NCI-H1417 (cell line): Measurements from ENCODE around the gene FOXE1.

Experiments
- DNase-seq, 3 experiments: peaks; one replicate each; lab custom pipeline; 2025; lab: John Stamatoyannopoulos, UW

Gene FOXE1

DNA sequence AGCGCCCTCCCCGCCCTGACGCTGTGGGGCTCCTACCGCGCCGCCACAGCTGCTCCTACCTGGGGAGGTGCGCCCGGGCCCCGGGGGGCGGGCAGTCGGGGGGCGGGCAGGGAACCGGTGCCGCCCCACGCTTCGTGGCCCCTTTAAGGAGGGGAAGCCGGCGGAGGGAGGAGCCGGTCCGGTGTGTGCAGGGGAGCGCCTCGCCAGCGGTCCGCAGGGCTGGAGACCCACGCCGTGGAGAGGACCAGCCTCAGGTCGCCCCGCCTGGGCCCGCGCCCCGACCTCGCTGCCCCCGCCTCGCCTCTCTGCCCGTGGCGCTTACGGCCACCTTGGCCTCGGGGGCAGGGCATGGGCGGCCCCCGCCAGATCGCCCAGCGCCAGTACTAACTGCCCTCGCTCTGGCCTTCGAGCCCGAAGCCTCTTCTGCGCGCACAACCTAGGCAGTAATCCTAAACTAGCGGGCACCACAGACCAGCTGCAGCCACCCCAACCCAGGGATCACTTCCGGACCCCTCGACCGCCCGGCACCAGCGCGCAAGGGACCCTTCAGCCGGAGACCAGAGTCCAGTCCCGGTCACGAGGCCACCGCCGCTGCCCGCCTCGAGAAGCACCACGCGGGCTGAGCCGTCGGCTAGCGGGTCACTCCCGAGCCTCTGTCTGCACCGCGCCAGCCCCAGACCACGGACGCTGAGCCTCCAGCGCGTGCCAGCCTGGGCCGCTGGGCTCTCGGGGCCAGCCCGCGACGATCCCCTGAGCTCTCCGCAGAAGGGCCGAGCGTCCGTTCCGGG is at the start of gene FOXE1:
Gene FOXE1 (plus strand): TSS at position 171 of the 788 bp plus-strand sequence. CDS start 689 bp downstream, outside the sequence.
- DNase-seq, result no peak

DNA sequence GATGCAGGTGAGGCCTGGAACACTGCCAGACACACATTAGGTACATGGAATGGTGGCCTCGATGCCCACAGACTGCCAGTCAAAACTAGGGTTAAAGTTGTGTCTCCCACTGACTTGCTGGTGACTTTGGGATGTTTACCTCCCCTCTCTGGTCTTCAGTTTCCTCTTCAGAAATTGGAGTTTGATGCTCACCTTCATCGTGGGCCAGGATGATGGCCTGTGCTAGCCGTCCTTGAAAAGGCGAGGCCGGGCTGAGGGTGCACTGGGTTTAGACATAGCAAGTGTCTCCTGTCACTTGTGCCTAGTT is 49.0 kb upstream of the FOXE1 start:
- DNase-seq, result no peak

DNA sequence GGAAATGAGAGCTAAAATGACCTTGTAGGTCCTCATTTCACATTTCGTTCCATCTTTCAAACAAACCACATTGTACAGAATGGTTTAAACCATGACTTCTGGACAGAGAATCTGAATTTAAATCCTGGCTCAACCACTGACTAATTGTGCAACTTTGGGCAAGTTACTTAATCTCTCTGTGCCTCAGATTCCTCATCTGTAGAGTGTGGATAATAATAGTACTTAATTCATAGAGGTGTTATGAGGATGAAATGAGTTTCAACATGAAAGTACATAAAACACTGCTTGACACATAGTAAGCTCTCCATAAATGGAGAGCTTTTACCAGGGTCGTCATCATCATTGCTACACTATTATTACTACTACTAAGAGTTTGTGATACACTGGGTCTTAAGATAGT is 46.3 kb upstream of the FOXE1 start:
- no peak for DNase-seq

DNA sequence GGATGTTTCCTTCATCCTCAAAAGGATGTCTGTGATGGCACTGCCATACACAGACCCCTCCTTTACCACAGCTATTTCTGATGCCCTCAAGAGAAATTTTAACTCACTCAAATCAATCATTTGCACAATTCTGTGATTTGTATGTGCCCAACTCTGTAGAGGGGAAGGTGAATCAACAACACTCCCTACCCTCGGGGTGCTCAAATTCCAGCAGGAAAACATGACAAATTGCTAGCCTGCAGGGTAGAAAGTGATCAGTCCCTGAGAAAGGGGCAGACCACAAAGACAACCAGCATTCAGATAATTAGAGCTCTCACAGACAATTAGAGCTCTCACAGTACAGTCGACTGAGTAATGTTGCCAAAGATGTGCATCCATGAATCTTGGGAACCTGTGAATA is 45.3 kb upstream of the FOXE1 start:
- DNase-seq, result peak in 2 of 3 experiments; percentile 47 to 82

DNA sequence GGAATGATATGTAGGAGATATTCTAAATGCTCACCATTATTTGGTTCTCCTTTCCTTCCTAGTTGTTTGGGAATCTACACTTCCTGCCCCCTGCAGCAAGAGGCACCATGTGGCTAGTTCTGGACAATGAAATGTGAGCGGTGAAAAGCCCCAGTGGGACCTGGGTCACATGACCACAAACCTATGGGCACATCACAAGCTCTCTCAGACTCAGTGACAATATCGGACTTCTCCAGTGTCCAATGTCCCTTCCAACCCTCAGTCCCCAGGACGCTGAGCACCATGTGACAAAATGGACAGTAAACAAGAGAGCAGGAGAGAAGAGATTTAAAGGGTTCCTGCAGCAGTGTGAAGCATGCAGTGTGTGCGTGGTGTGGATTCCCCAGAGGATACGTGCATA is 44.6 kb upstream of the FOXE1 start:
- peak in 2 of 3 experiments; percentile 13 to 49 for DNase-seq

DNA sequence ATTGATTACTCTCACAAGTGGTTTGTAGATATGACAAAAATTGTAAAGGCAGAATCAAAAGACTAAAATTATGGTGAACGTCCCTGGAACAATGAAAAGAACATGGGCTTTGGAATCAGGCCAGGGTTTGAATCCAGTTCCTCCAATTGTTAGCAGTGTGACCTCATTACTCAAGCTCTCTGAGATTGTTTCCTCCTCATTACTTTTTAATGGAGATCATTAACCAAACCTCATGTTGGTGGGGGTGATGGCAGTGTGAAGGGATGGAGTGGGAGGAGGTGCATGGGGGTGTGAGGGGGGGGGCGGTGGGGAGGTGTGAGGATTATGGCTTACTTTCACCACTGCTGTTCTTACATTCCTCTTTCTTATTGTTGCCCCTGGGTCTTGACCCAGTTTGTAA is 44.1 kb upstream of the FOXE1 start:
- peak in 2 of 3 experiments; percentile 14 to 73 for DNase-seq

DNA sequence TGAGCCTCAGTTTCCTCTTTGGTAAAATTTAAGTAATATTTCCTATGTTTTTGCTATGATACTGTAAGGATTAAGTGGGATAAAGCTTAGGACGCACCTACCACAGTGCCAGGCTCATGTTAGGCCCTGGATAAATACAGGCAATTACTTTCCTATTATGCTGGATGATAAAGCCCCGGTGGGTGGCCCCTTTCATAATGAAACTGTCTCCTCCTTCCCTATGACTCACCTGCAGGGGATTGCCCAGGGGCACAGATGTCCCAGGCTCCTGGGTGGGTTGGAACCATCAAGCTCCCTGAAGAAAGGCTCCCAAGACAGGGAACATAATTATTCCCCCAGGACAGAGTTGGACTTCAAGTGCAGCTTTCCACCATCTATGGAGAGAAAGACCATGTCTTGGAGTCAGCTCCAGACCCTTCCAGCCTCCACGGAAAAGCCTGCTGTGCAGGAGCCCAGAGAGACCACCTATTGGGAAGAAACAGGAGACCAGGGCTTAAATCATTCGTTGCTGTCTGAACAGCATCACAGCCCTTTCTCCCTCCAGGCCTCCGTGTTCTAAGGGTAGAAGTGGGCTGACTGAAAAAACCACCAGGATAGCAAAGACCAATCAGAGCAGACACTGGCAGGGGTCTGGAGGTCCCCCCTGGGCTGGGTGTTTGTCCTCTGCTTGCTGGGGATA is 43.2 kb upstream of the FOXE1 start:
- peak in 2 of 3 experiments; percentile 72 to 81 for DNase-seq

DNA sequence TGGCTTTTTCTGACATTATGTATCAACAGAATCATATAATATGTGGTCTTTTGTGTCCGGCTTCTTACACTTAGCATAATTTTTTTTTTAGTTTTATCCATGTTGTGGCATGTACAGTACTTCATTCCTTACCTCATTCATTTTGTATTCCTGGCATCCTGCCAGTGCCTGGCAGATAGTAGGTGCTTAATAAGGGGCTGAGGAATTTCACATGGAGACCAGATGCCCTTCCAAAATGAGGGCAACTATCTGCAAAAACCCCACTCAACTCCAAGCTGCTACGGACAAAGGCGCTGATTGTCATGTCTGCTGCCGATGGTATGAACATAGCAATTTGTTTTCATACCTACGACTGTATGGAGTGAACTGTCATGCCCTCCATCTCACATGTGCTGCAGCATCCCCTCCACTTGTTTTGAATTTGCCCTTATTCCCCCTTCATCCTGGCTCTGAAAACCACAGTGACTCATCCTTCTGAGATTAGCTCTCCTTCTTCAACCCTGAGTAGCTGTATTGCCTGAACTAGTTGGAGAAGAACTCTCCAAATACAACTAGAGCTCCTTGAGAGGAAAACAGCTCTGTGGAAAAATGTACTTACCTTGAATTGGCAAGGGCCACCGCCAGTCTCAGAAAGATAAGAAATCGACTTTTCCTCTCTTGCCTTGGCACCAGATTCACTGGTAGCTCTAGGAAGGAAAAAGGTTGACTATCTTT is 41.3 kb upstream of the FOXE1 start:
- no peak for DNase-seq

DNA sequence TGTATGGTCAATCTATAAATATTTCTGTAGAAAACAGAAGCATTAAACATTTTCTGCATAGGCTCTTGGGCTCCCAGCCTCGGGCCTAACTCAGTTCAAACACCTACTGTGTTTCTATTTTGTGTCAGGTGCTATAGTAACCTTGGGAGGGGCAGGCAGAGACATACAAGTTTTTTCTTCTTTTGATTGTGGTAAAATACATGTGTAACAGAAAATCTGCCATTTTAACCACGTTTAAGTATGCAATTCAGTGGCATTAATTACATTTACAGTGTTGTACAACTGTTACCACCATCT is 40.8 kb upstream of the FOXE1 start:
- DNase-seq, result no peak

DNA sequence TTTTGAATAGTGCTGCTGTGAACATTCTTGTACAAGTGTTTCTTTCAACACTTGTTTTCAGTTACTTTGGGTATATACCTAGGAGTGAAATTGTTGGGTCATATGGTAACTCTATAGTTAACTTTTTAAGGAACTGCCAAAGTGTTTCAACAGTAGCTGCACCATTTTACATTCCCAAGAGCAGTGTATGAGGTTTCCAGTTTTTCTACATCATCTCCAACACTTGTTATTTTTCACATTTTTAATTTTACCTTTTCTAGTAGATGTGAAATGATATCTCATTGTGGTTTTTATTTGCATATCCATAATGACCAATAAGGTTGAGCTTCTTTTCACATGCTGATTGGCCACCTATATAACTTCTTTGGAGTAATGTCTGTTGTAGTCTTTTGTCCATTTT is 40.0 kb upstream of the FOXE1 start:
- DNase-seq, result no peak

DNA sequence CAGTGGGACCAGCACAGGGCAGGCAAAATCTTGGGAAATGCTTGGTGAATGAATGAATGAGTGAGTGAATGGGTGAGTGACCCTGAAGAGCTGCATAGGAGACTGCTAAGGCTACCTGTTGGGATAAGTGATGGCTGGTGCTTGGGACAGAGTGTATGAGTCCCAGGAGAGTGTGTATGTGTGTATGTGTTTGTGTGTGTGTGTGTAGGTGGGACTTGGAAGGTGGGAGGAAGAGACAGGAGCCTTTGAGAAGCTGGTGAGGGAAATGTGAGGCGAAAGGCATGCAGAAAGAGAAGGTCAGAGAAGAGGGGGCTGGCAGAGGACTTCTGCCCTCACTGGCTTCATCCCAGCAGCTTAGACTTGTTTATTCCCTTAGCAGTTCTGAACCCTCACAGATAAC is 33.3 kb upstream of the FOXE1 start:
- DNase-seq, result no peak

DNA sequence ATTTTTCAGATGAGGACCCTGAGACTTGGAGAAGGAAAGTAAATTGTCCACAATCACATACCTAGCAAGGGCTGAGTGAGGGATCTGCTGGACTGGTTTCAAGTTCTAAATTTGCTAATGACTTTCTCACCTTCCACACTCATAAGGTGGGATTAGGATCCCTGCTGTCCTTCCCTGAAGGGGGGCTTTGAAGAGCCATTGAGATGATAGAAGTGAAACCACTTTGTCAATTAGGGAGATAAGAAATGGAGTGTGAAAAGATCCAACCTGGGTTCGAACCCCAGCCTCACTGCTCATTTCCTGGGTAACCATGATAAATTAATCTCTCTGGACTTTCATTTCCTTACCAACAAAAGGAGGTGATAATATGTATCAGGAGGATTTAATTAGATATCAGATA is 32.7 kb upstream of the FOXE1 start:
- no peak for DNase-seq

DNA sequence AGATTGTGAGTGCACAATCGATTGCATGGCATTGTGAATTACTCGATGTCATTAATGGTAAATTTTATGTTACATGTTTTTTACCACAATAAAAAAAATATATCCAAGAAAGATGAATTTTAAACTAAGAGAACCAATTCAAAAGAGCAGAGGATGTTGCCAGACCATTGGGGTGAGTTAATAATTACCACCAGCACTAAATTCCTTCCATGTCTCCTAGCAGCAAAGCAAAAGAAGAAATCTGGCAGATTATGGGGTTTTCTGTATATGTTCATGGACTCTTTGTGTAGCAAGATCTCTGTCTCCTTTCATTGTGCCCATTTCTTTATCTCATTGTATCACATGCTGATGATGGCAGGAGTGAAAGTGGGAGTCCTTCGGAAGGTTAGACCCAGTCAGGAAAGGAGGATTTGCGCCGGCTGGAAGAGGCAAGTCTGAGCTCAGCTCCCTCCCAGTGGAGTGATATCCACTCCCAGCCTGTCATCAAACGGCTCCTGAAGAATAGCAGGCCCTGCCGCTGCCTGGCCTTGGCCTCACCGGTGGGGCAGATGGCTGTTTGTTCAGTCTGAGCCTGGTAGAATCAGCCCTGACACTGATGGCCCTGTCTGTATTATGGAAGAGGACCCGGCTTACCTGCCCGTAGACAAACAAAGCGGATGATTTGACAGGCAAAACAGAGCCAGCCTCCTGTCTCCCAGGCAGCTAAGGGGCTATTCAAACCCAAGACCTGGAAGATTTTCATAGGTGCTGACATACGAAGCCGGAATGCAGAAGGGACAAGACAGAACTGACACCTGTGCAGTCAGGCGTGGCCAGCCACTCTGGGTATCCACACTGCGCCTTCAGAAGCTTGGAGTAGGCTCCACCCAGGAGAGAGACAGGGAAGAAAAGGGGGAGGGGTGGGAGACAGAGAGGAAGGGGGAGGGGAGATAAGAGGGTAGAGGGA is 21.9 kb upstream of the FOXE1 start:
- peak in 2 of 3 experiments; percentile 20 to 72 for DNase-seq

DNA sequence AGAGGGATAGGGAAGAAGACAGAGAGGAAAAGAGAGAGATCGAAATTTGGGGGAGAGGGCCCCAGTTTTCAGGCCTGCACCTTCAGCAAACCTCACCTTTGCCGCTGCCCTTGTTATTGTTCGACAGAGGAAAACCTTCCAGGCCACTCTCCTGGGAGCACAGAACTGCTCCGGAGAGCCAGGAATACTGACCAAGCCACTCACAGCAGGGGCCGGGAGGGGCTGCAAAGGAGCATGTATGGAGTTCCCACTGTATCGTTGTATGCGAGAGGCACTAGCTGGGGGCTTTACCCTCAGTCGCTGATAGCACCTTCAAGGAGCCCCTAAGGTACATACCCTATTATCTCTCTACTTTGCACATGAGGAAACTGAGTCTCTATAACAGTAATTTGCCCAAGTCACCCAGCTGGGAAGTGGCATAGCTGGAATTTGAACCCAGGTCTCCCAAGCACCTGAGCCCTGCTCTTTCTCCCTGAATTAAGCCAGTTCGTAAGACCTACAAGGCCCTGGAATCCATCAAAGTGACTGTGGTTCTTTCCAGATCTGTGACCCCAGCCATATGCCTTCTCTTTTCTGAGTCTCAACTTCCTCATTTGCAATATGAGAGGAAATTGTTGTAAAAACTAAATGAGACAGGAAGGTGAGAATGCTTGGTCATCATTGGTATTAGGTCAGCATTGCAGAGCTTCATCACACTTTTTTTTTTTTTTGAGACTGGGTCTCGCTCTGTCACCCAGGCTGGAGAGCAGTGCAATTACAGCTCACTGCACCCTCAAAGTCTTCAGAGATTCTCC is 21.0 kb upstream of the FOXE1 start:
- DNase-seq, result no peak

DNA sequence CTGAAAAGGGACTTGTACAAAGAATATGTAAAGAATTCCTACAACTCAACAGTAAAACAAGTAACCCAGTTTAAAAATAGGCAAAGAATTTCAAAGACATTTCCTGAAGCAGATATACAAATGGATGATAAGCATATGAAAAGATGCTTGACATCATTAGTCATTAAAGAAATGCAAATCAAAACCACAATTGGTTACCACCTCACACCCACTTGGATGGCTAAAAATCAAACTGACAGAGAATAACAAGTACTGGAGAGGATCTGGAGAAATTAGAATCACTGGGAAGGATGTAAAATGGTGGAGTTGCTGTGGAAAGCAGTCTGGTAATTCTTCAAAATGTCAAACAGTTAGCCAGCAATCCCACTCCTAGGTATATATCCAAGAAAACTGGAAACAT is 12.5 kb upstream of the FOXE1 start:
- DNase-seq, result no peak

DNA sequence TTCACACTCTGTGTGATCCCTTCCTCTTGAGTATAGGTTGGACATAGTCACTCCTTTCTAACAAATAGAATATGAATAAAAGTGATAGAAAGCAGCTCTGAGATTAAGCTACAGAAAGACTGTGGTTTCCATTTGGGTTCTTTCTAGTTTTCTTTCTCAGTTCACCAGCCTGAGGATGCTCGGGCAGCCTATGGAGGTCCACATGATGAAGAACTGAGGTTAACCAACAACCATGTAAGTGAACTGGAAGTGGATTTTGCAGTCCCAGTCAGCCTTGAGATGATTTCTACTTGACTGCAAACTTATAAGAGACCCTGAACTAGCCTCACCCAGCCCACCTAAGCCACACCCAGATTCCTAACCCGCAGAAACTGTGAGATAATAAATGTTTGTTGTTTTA is 10.1 kb upstream of the FOXE1 start:
- DNase-seq, result no peak

DNA sequence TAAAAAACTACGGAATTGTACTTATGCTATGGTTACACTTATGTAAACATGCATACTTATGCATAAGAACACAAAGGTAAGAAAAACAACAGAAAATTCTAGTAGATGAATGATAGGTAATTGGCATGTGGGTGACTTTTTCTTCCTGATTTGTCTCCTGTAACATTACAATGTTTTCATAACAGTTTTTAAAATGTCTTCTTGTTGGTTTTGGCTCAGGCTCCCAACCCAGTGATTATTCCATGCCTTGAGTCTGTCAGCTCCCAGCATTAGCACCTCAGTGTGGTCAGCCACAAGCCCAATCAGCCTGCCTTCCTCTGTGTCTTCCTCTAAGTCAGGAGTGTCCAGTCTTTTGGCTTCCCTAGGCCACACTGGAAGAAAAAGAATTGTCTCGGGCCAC is 7.9 kb upstream of the FOXE1 start:
- no peak for DNase-seq

DNA sequence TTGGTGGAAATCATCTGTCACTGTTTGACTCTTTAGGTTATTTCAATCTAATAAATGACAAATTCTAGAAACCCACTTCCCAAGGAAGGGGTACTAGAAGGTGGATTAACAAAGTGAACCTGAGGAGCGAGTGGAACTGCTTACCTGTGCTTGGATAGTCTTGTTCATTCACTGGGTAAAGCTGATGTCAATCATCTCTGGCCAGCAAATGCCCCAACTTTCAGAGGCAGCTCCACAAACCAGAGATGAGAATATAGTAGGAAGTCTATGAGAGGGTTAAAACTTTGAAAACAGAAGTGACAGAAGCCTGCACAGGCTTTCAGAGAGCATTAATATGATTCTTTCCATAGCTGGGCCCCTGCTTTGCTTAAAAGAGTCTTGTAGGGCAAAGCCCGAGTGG is 7.3 kb upstream of the FOXE1 start:
- DNase-seq, result no peak

DNA sequence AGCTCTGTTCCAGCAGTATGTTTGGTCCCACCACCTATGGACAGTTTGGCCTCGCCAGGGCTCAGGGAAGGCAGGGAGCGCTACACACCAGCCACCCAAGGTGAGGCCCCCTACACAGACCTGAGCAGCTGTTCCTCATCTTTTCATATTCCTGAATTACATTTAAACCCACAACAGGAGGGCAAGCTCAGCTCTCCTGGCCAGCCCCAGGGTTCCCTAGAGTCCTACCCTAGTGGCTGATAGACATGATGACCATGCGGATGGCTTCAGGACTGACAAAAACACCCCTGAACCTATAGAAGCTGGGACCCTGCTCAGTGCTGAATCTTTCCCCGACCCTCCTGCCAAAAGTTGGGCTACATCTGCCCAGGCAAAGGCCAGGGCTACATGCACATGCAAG is 6.7 kb upstream of the FOXE1 start:
- DNase-seq, result no peak

DNA sequence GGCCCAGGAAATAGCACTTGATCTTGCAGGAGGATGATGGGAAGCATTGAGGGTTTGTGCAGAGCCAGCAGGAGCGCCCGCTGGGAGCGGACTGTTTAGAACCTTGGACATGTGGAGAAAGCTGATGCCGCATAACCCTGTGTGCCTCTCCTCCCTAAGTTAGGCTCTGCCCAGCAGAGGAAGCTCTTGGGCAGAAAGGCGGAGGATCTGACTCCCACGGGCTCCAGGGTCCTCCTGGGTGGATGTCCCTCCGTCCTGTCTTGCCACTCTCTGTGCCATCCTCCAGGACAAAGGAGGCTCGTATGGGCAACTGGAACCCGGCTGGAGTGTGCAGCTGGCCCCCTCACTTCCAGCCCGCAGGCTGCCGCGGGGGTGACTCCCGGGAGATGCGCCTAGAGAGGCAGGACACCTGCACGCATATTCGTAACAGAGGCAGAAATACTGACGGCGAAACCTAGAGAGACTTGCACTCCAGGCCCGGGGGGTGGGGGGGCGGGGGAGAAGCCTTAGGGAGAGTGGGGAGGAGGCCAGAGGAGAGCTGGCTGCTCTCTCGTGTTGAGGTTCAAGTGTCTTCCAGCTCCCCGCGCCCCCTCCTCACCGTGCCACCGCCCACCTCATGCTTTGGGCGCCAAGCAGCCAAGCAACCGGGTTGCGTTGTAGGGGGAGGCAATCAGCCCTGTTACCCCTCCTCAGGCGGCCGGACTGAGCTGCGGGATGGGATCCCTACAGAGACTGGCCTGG is 5.4 kb upstream of the FOXE1 start:
- DNase-seq, result no peak

DNA sequence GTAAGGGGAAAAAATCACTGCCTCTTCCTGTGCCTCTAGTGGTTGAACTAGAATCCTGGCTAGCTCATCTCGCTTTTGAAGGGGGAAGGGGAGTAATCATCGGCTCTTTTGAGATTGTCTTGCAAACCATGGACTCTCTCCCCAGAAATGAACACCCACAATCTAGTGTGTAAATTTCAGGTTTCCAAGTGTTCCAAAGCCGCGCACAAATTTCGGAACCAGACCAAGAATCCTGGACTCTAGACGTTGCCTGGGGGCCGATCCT is 4.9 kb upstream of the FOXE1 start:
- no peak for DNase-seq
